ENCODE data around the gene AURKA. TPM values are rescaled to one million over a fixed set of nuclear protein-coding genes. Genes with fewer than 3 reads are reported as not detected.

Gene AURKA
- total and polyA plus RNA-seq, 9 of the 15 experiments (the other 6 are each of a cell fraction or from before 2014, with no cell fraction given), result 72.7 to 162 (median 113) TPM

DNA sequence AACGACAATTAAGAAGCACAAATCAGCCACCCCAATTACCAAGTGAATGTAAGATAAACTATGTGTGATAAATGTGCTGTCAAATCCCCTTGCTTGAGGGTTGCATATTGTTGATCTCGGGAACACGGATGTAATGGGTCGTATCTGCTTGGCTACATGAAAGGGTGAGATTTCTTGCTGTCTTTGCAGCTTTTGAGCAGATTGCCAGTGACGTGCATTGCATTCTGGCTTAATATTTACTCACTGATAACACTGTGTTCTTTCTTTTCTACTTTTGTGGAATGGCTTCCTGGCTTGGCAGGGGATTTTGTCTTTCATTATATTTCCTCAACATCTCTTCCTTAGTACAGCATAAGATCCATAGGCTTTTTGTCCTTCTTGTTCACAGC is 43.7 kb downstream of the AURKA start:
- TF ChIP-seq BHLHE40 (IDR thresholded peaks at IDR 0.05; ENCODE audit: low read length) (no peak), MEIS2 (IDR thresholded peaks at IDR 0.05; ENCODE audit: partially characterized antibody) (peak; percentile 36)
- no peak overlapping the region for H3K4me2 ChIP-seq (ENCODE audit: insufficient read depth, low read length)
- no peak overlapping the region for H3K9ac ChIP-seq (ENCODE audit: insufficient read depth in 1 of 2, low read depth in 2 of 2, low read length in 2 of 2)
- FAIRE-seq (no peak), DNase-seq (ENCODE audit: extremely low read depth in 1 of 4, low spot score in 3 of 4) (no peak), ATAC-seq (no peak)
- no TSS peak for BruUV-seq (replicated peaks)
- H4K20me1 ChIP-seq (replicated peaks; ENCODE audit: control insufficient read depth, insufficient read depth, low read length), result no peaks in the 10 kb centered on the region
- peaks cover 6 to 21% of the 10 kb centered on the region in 2 experiments; a peak in 4 of 5 replicates for H3K27me3 ChIP-seq (ENCODE audit: control insufficient read depth in 2 of 2, insufficient read depth in 2 of 2, low read length in 2 of 2)
- no peaks in the 10 kb centered on the region for H3K36me3 ChIP-seq (ENCODE audit: control insufficient read depth, insufficient read depth, low read length)
- intact Hi-C loops (cut with micrococcal nuclease), result loop anchor here (5.0 kb wide), 1 partner anchor 229 kb away; no protein-coding TSS in a partner anchor
- 1% methylated on average over 5 of the region's 5 CpGs for WGBS (ENCODE audit: insufficient coverage, low coverage, missing lambda C conversion rate)
- H3K4me1 ChIP-seq (replicated peaks in 1 of 2; ENCODE audit: control insufficient read depth in 2 of 2, insufficient read depth in 2 of 2, low read length in 2 of 2), result peaks cover 0 to 6% of the 10 kb centered on the region in 2 experiments; a peak in 2 of 5 replicates
- no peak overlapping the region for H3K27ac ChIP-seq (ENCODE audit: extremely low read depth, low read depth, low read length)
- H3K9me3 ChIP-seq (replicated peaks; ENCODE audit: control insufficient read depth, insufficient read depth, low read depth, low read length), result no peaks in the 10 kb centered on the region
- no peaks in the 10 kb centered on the region for H3K79me2 ChIP-seq (ENCODE audit: control insufficient read depth, insufficient read depth, low read length)
- in situ Hi-C loops (cut with MboI), result loop anchor here (10.0 kb wide), 2 partner anchors 93 to 1663 kb away; no protein-coding TSS in a partner anchor
- no peak overlapping the region for H2AFZ ChIP-seq (ENCODE audit: low read depth, low read length)
- no peak overlapping the region for H3K4me3 ChIP-seq
- POLR2A ChIA-PET, result interaction anchor here (0.8 kb wide), 1 partner anchor 10 kb away, joined by 3 read pairs; the partner anchor contains the start of gene FAM210B
- CTCF ChIA-PET (ENCODE audit: low intra/inter-chr PET ratio), result no interaction called here
- no peaks in the 10 kb centered on the region for H3K9me1 ChIP-seq (ENCODE audit: control insufficient read depth, insufficient read depth, low read length)

DNA sequence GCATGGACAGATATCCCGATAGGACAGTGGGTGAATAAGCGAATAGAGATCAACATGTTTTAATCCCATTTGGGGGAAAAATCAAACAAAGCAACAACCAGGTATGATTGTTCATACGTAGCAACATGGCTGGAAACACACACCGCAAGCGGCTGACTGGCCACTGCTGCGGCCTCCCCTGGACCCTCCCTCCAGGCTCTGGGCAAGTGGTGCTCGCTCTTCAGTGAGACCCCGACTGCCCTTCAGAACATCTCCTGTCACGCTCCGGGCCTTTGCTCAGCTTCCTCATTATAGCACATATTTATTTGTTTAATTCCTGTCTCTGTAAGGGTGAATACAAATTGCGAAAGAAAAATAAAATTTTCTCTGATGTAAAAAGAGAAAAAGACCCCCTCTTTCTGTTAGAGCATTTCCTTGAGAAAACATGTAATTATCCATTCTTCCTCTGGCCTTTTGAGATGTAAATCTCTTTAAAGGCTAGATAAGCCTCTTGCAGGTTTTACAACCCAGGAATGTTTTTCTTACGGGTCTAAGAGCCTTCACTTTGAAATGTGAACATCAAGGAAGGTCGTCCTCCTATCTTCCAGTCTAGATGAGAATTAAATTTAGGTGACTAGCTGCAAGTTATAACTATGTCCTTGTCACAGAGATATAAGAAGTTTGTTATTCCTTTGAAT is 44.2 kb downstream of the AURKA start:
- intact Hi-C loops (cut with micrococcal nuclease) (loop anchor here (5.0 kb wide), 1 partner anchor 230 kb away; no protein-coding TSS in a partner anchor), in situ Hi-C loops (cut with MboI) (loop anchor here (10.0 kb wide), 2 partner anchors 93 to 1663 kb away; no protein-coding TSS in a partner anchor)
- H3K9ac ChIP-seq (ENCODE audit: insufficient read depth in 1 of 2, low read depth in 2 of 2, low read length in 2 of 2), result no peak overlapping the region; a peak in 1 of 4 replicates
- H3K9me3 ChIP-seq (replicated peaks; ENCODE audit: control insufficient read depth, insufficient read depth, low read depth, low read length), result no peaks in the 10 kb centered on the region
- no peaks in the 10 kb centered on the region for H4K20me1 ChIP-seq (replicated peaks; ENCODE audit: control insufficient read depth, insufficient read depth, low read length)
- H3K4me1 ChIP-seq (replicated peaks in 1 of 2; ENCODE audit: control insufficient read depth in 2 of 2, insufficient read depth in 2 of 2, low read length in 2 of 2), result peaks cover 0 to 6% of the 10 kb centered on the region in 2 experiments; a peak in 2 of 5 replicates
- H3K27ac ChIP-seq (ENCODE audit: extremely low read depth, low read depth, low read length), result no peak overlapping the region
- no peaks in the 10 kb centered on the region for H3K36me3 ChIP-seq (ENCODE audit: control insufficient read depth, insufficient read depth, low read length)
- DNase-seq (ENCODE audit: extremely low read depth in 1 of 4, low spot score in 3 of 4) (no peak), ATAC-seq (no peak), FAIRE-seq (no peak)
- no peak overlapping the region for H2AFZ ChIP-seq (ENCODE audit: low read depth, low read length)
- H3K9me1 ChIP-seq (ENCODE audit: control insufficient read depth, insufficient read depth, low read length), result no peaks in the 10 kb centered on the region
- TF ChIP-seq, protein P1, sequence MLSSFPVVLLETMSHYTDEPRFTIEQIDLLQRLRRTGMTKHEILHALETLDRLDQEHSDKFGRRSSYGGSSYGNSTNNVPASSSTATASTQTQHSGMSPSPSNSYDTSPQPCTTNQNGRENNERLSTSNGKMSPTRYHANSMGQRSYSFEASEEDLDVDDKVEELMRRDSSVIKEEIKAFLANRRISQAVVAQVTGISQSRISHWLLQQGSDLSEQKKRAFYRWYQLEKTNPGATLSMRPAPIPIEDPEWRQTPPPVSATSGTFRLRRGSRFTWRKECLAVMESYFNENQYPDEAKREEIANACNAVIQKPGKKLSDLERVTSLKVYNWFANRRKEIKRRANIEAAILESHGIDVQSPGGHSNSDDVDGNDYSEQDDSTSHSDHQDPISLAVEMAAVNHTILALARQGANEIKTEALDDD (IDR thresholded peaks at IDR 0.05), result no peak
- TF ChIP-seq, protein P2, sequence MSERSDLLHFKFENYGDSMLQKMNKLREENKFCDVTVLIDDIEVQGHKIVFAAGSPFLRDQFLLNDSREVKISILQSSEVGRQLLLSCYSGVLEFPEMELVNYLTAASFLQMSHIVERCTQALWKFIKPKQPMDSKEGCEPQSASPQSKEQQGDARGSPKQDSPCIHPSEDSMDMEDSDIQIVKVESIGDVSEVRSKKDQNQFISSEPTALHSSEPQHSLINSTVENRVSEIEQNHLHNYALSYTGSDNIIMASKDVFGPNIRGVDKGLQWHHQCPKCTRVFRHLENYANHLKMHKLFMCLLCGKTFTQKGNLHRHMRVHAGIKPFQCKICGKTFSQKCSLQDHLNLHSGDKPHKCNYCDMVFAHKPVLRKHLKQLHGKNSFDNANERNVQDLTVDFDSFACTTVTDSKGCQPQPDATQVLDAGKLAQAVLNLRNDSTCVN (CRISPR knock-in tag; IDR thresholded peaks at IDR 0.05), result no peak
- TF ChIP-seq, protein P3, sequence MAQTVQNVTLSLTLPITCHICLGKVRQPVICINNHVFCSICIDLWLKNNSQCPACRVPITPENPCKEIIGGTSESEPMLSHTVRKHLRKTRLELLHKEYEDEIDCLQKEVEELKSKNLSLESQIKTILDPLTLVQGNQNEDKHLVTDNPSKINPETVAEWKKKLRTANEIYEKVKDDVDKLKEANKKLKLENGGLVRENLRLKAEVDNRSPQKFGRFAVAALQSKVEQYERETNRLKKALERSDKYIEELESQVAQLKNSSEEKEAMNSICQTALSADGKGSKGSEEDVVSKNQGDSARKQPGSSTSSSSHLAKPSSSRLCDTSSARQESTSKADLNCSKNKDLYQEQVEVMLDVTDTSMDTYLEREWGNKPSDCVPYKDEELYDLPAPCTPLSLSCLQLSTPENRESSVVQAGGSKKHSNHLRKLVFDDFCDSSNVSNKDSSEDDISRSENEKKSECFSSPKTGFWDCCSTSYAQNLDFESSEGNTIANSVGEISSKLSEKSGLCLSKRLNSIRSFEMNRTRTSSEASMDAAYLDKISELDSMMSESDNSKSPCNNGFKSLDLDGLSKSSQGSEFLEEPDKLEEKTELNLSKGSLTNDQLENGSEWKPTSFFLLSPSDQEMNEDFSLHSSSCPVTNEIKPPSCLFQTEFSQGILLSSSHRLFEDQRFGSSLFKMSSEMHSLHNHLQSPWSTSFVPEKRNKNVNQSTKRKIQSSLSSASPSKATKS (CRISPR knock-in tag; IDR thresholded peaks at IDR 0.05), result no peak
- TF ChIP-seq HMGN3 (IDR thresholded peaks at IDR 0.05; ENCODE audit: borderline replicate concordance, extremely low read depth, insufficient read length, low read depth, low read length) (no peak), CBX8 (IDR thresholded peaks at IDR 0.05; ENCODE audit: borderline replicate concordance, extremely low read depth, low read depth, low read length, poor library complexity, severe bottlenecking) (no peak), NCOA6 (IDR thresholded peaks at IDR 0.05) (no peak)
- no TSS peak for BruUV-seq (replicated peaks)
- WGBS (ENCODE audit: insufficient coverage, low coverage, missing lambda C conversion rate), result 12% methylated on average over 13 of the region's 13 CpGs
- ChIA-PET CTCF (ENCODE audit: low intra/inter-chr PET ratio) (interaction anchor here (0.6 kb wide), 1 partner anchor 95 kb away, joined by 7 read pairs; no protein-coding TSS in a partner anchor), POLR2A (interaction anchor here (0.8 kb wide), 1 partner anchor 11 kb away, joined by 3 read pairs; the partner anchor contains the start of gene FAM210B)
- no peak overlapping the region for H3K4me2 ChIP-seq (ENCODE audit: insufficient read depth, low read length)
- H3K79me2 ChIP-seq (ENCODE audit: control insufficient read depth, insufficient read depth, low read length), result no peaks in the 10 kb centered on the region
- peaks cover 6 to 26% of the 10 kb centered on the region in 2 experiments; a peak in 4 of 5 replicates for H3K27me3 ChIP-seq (ENCODE audit: control insufficient read depth in 2 of 2, insufficient read depth in 2 of 2, low read length in 2 of 2)
- no peak overlapping the region for H3K4me3 ChIP-seq

Data from K562 (cell line).